ENCODE measurements around the gene ACTR1A. TPM values are rescaled to one million over a fixed set of nuclear protein-coding genes. Genes with fewer than 3 reads are reported as not detected.

ACTR1A gene
- total RNA-seq, 2 experiments from 2014 or later = 55.5 to 68.3 TPM

- TF ChIP-seq EZH2phosphoT487 (IDR thresholded peaks at IDR 0.05; ENCODE audit: borderline replicate concordance, low read depth, low read length) (no peak), CTCF (conservative IDR thresholded peaks at IDR 0.05; ENCODE audit: low read length) (no peak)
- no TSS peak for BruUV-seq (replicated peaks)
- Histone ChIP-seq H3K9me3 (ENCODE audit: low read length) (no peaks in the 10 kb centered on the region), H3K4me2 (ENCODE audit: low read length) (peak overlapping the region; percentile 99), H3K79me2 (ENCODE audit: insufficient read depth, low read depth, low read length) (peaks cover 32% of the 10 kb centered on the region), H3K36me3 (ENCODE audit: insufficient read depth, low read length) (peaks cover 17% of the 10 kb centered on the region), H3K9me2 (ENCODE audit: insufficient read depth, low read length) (no peaks in the 10 kb centered on the region), H3K27ac (ENCODE audit: low read depth, low read length, poor library complexity, severe bottlenecking) (peak overlapping the region; percentile 4), H2AFZ (ENCODE audit: low read length) (peak overlapping the region; percentile 53), H4K20me1 (ENCODE audit: insufficient read depth, low read length) (no peaks in the 10 kb centered on the region), H3K4me3 (ENCODE audit: low read depth, low read length, poor library complexity, severe bottlenecking) (peak overlapping the region; percentile 98), H3K4me1 (ENCODE audit: insufficient read depth, low read length, poor library complexity, severe bottlenecking) (peaks cover 20% of the 10 kb centered on the region)
- intact Hi-C loops (cut with micrococcal nuclease; ENCODE audit: unreplicated experiment) = no loop called here
- CTCF ChIA-PET (ENCODE audit: unreplicated experiment) = interaction anchor here (0.6 to 1.0 kb wide), 8 partner anchors 12 to 694 kb away, joined by 3 to 11 read pairs (median 3); no protein-coding TSS in a partner anchor
- POLR2A ChIA-PET = interaction anchor here (0.6 to 2.1 kb wide), 8 partner anchors 9 to 107 kb away, joined by 3 to 6 read pairs (median 3); partner anchors contain the start of gene FBXL15
- DNase-seq (ENCODE audit: low spot score) = peak; percentile 23
Observed at GRCh38 chr10:102504179-102504975, 1.9 kb upstream of the ACTR1A start.

GRCh38 chr10:102503264-102504178 is 1.0 kb upstream of the ACTR1A start, which contains the start of gene SUFU:
SUFU (plus strand) TSS chr10:102503972; CDS start chr10:102504153, 181 bp downstream.
- peaks cover 20% of the 10 kb centered on the region for H3K4me1 ChIP-seq (ENCODE audit: insufficient read depth, low read length, poor library complexity, severe bottlenecking)
- ChIA-PET CTCF (ENCODE audit: unreplicated experiment) (interaction anchor here (0.6 to 1.0 kb wide), 6 partner anchors 23 to 694 kb away, joined by 3 to 11 read pairs (median 3); no protein-coding TSS in a partner anchor), POLR2A (interaction anchor here (0.9 to 2.1 kb wide), 6 partner anchors 8 to 103 kb away, joined by 3 to 10 read pairs (median 3); no protein-coding TSS in a partner anchor)

More at GRCh38 chr10:102503264-102504178, 1.0 kb upstream of the ACTR1A start, which contains the start of gene SUFU:
- Histone ChIP-seq H3K9me3 (ENCODE audit: low read length) (no peaks in the 10 kb centered on the region), H3K9me2 (ENCODE audit: insufficient read depth, low read length) (no peaks in the 10 kb centered on the region), H3K79me2 (ENCODE audit: insufficient read depth, low read depth, low read length) (peaks cover 40% of the 10 kb centered on the region), H3K27ac (ENCODE audit: low read depth, low read length, poor library complexity, severe bottlenecking) (peak within 1 kb of the TSS; percentile 64), H4K20me1 (ENCODE audit: insufficient read depth, low read length) (no peaks in the 10 kb centered on the region), H3K4me3 (ENCODE audit: low read depth, low read length, poor library complexity, severe bottlenecking) (peak within 1 kb of the TSS; percentile 98), H3K4me2 (ENCODE audit: low read length) (peak within 1 kb of the TSS; percentile 99), H2AFZ (ENCODE audit: low read length) (peak within 1 kb of the TSS; percentile 73), H3K36me3 (ENCODE audit: insufficient read depth, low read length) (peaks cover 11% of the 10 kb centered on the region)
- intact Hi-C loops (cut with micrococcal nuclease; ENCODE audit: unreplicated experiment) = loop anchor here (1.0 to 2.0 kb wide), 5 partner anchors 53 to 209 kb away; partner anchors contain the start of genes C10orf95 and FBXL15
- no peak for TF ChIP-seq EZH2phosphoT487 (IDR thresholded peaks at IDR 0.05; ENCODE audit: borderline replicate concordance, low read depth, low read length)
- TF ChIP-seq CTCF (conservative IDR thresholded peaks at IDR 0.05; ENCODE audit: low read length) = peak; percentile 92
- peak; percentile 100 for DNase-seq (ENCODE audit: low spot score)
- no TSS peak for BruUV-seq (replicated peaks)
